GM23338 (cell line): ENCODE results near the gene ZMAT2. TPM values are rescaled to one million over a fixed set of nuclear protein-coding genes. Genes with fewer than 3 reads are reported as not detected.

Source experiments
- ATAC-seq: fragments of 200-7000 bp; cut with Tn5 transposase; 3 replicates; pipeline ENCODE4 v1.9.1; 2020
- DNase-seq: peaks from one replicate; pipeline ENCODE4 v3.0.0-alpha.2; 2015; ENCODE audit warnings: low spot score
- H2AFZ ChIP-seq: fragments of 200-600 bp; sonication (generic); 2 replicates; pipeline ENCODE4 v1.8.0; 2016; ENCODE audit warnings: antibody characterized with exemption, mild to moderate bottlenecking, moderate library complexity
- H3F3A ChIP-seq: fragments of 200-600 bp; sonication (generic); replicated peaks from 2 replicates; pipeline ENCODE4 v1.8.0; 2017; ENCODE audit warnings: antibody characterized with exemption, mixed run types, low read depth
- H3K27ac ChIP-seq: fragments of 200-600 bp; sonication (generic); 2 replicates; pipeline ENCODE4 v1.6.1; 2016; ENCODE audit warnings: low read depth
- H3K27me3 ChIP-seq: fragments of 200-600 bp; sonication (generic); 2 replicates; pipeline ENCODE4 v1.8.0; 2016; ENCODE audit warnings: mild to moderate bottlenecking, mixed run types, moderate library complexity; ENCODE audit not compliant: insufficient read depth
- H3K36me3 ChIP-seq: fragments of 200-600 bp; sonication (generic); 2 replicates; pipeline ENCODE4 v1.8.0; 2016; ENCODE audit warnings: mild to moderate bottlenecking; ENCODE audit not compliant: insufficient read depth
- H3K4me1 ChIP-seq: fragments of 200-600 bp; sonication (generic); 2 replicates; pipeline ENCODE4 v1.8.0; 2016; ENCODE audit warnings: mild to moderate bottlenecking, moderate library complexity; ENCODE audit not compliant: insufficient read depth
- H3K4me2 ChIP-seq: fragments of 200-600 bp; sonication (generic); 2 replicates; pipeline ENCODE4 v1.7.1; 2017; ENCODE audit warnings: mixed run types
- H3K4me3 ChIP-seq: fragments of 200-600 bp; sonication (generic); 2 replicates; pipeline ENCODE4 v1.6.1; 2016; ENCODE audit warnings: mixed run types
- H3K79me2 ChIP-seq: fragments of 200-600 bp; sonication (generic); replicated peaks from 2 replicates; pipeline ENCODE4 v1.8.0; 2017; ENCODE audit warnings: mild to moderate bottlenecking; ENCODE audit not compliant: insufficient read depth
- H3K9me2 ChIP-seq: fragments of 200-600 bp; sonication (generic); 2 replicates; pipeline ENCODE4 v1.8.0; 2017; ENCODE audit not compliant: insufficient read depth
- H4K20me1 ChIP-seq: fragments of 200-600 bp; sonication (generic); replicated peaks from 2 replicates; pipeline ENCODE4 v1.8.0; 2017; ENCODE audit warnings: mild to moderate bottlenecking; ENCODE audit not compliant: insufficient read depth
- H3K27ac Mint-ChIP-seq: 2 replicates; pipeline ENCODE4 v1.8.0; 2020; ENCODE audit warnings: inconsistent platforms, mild to moderate bottlenecking, moderate library complexity, mixed read lengths
- H3K27me3 Mint-ChIP-seq: 3 replicates; pipeline ENCODE4 v1.8.0; 2022; ENCODE audit warnings: low read depth, mild to moderate bottlenecking, moderate library complexity, mixed read lengths, inconsistent platforms; ENCODE audit not compliant: insufficient read depth, poor library complexity
- H3K36me3 Mint-ChIP-seq: 3 replicates; pipeline ENCODE4 v1.8.0; 2021; ENCODE audit warnings: low read depth, mild to moderate bottlenecking, inconsistent platforms, moderate library complexity, mixed read lengths
- H3K4me1 Mint-ChIP-seq: 3 replicates; pipeline ENCODE4 v1.8.0; 2020; ENCODE audit warnings: mild to moderate bottlenecking, inconsistent platforms, mixed read lengths
- H3K4me3 Mint-ChIP-seq: 3 replicates; pipeline ENCODE4 v1.8.0; 2021; ENCODE audit warnings: moderate library complexity, mild to moderate bottlenecking, inconsistent platforms, mixed read lengths
- H3K9me3 Mint-ChIP-seq: 3 replicates; pipeline ENCODE4 v1.8.0; 2020; ENCODE audit warnings: moderate library complexity, mild to moderate bottlenecking, inconsistent platforms, mixed read lengths
- CREB1 ChIP-seq: fragments of 250-450 bp; sonication (Bioruptor Pico); IDR thresholded peaks from 2 replicates; pipeline ENCODE4 v1.5.0; 2020; ENCODE audit warnings: low read depth, mild to moderate bottlenecking, moderate library complexity
- JUNB ChIP-seq: IDR thresholded peaks from one replicate; pipeline ENCODE4 v1.6.1; 2016; ENCODE audit warnings: antibody characterized with exemption; ENCODE audit not compliant: unreplicated experiment
- POLR2AphosphoS5 ChIP-seq: IDR thresholded peaks from 2 replicates; pipeline ENCODE4 v1.6.1; 2016; ENCODE audit warnings: antibody characterized with exemption, low read depth
- STAT1 ChIP-seq: IDR thresholded peaks from one replicate; pipeline ENCODE4 v1.6.1; 2016; ENCODE audit warnings: antibody characterized with exemption; ENCODE audit not compliant: unreplicated experiment
- ZNF331 ChIP-seq: fragments of 250-450 bp; sonication (Bioruptor Pico); IDR thresholded peaks from 2 replicates; pipeline ENCODE4 v1.5.0; 2020; ENCODE audit warnings: low read depth, mild to moderate bottlenecking, moderate library complexity
- polyA plus RNA-seq: library from polyadenylated mRNA; unstranded; fragments of >200 nt; fragmentation: Nextera tagmentation; extraction: Ambion mirVana; gene quantifications from 2 replicates; pipeline ENCODE4 v1.2.1, GENCODE V29; 2016
- total RNA-seq: library from RNA; depleted of rRNA; stranded (reverse); fragments of >200 nt; shearing (Covaris generic); gene quantifications from 2 replicates; pipeline ENCODE4 v1.2.3, GENCODE V29; 2014
- TF ChIP-seq, protein P1 (sequence below): IDR thresholded peaks from one replicate; pipeline ENCODE4 v1.6.1; 2018; ENCODE audit warnings: antibody characterized with exemption; ENCODE audit not compliant: unreplicated experiment
- TF ChIP-seq, protein P2 (sequence below): IDR thresholded peaks from 2 replicates; pipeline ENCODE4 v1.6.1; 2016; ENCODE audit warnings: antibody characterized with exemption
- TF ChIP-seq, protein P3 (sequence below), 2 experiments: fragments of 200-600 bp in 1 of 2; sonication (generic) in 1 of 2; conservative IDR thresholded peaks; 2 replicates each; pipeline versions ENCODE4 v1.5.1 to v1.6.1; 2016 to 2017; ENCODE audit warnings: antibody characterized with exemption in 2 of 2, low read depth in 2 of 2, mild to moderate bottlenecking in 2 of 2, moderate library complexity in 1 of 2

ZMAT2 gene
- total and polyA plus RNA-seq, 2 experiments from 2014 or later = 26.4 to 50.6 TPM

DNA sequence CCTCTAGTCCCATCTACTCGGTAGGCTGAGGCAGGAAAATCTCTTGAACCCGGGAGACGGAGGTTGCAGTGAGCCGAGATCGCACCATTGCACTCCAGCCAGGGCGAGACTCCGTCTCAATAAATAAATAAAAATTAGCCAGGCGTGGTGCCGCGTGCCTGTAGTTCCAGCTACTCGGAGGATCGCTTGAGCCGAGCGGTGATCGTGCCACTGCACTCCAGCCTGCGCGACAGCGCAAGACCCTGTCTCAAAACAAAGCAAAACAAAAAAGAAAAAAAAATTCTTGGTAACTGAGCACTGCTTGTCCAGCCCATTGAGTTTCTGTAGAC, 36.3 kb upstream of the ZMAT2 start:
- H3K4me3 Mint-ChIP-seq = peak overlapping the region; percentile 99
- no peaks in the 10 kb centered on the region for H3K4me1 ChIP-seq
- peaks cover 5% of the 10 kb centered on the region for H3K27me3 Mint-ChIP-seq
- H3K4me3 ChIP-seq = peak overlapping the region; percentile 98
- DNase-seq (no peak), ATAC-seq (peak; percentile 7)
- TF ChIP-seq, protein P1, sequence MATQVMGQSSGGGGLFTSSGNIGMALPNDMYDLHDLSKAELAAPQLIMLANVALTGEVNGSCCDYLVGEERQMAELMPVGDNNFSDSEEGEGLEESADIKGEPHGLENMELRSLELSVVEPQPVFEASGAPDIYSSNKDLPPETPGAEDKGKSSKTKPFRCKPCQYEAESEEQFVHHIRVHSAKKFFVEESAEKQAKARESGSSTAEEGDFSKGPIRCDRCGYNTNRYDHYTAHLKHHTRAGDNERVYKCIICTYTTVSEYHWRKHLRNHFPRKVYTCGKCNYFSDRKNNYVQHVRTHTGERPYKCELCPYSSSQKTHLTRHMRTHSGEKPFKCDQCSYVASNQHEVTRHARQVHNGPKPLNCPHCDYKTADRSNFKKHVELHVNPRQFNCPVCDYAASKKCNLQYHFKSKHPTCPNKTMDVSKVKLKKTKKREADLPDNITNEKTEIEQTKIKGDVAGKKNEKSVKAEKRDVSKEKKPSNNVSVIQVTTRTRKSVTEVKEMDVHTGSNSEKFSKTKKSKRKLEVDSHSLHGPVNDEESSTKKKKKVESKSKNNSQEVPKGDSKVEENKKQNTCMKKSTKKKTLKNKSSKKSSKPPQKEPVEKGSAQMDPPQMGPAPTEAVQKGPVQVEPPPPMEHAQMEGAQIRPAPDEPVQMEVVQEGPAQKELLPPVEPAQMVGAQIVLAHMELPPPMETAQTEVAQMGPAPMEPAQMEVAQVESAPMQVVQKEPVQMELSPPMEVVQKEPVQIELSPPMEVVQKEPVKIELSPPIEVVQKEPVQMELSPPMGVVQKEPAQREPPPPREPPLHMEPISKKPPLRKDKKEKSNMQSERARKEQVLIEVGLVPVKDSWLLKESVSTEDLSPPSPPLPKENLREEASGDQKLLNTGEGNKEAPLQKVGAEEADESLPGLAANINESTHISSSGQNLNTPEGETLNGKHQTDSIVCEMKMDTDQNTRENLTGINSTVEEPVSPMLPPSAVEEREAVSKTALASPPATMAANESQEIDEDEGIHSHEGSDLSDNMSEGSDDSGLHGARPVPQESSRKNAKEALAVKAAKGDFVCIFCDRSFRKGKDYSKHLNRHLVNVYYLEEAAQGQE = no peak
- no peak for TF ChIP-seq ZNF331 (CRISPR knock-in tag)
- TF ChIP-seq, protein P2, sequence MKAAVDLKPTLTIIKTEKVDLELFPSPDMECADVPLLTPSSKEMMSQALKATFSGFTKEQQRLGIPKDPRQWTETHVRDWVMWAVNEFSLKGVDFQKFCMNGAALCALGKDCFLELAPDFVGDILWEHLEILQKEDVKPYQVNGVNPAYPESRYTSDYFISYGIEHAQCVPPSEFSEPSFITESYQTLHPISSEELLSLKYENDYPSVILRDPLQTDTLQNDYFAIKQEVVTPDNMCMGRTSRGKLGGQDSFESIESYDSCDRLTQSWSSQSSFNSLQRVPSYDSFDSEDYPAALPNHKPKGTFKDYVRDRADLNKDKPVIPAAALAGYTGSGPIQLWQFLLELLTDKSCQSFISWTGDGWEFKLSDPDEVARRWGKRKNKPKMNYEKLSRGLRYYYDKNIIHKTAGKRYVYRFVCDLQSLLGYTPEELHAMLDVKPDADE = no peak
- TF ChIP-seq POLR2AphosphoS5 = no peak
- no peak for TF ChIP-seq STAT1
- no peak for TF ChIP-seq JUNB
- H3K27me3 ChIP-seq = no peaks in the 10 kb centered on the region
- H3K9me2 ChIP-seq = no peaks in the 10 kb centered on the region
- H3K79me2 ChIP-seq = peaks cover 25% of the 10 kb centered on the region
- peak overlapping the region; percentile 92; the same call in 1 of the 2 replicates for H3K27ac Mint-ChIP-seq
- H3K4me2 ChIP-seq = peak overlapping the region; percentile 86
- no peaks in the 10 kb centered on the region; the same call in 1 of the 2 replicates for H3F3A ChIP-seq
- no peak overlapping the region for H3K27ac ChIP-seq
- H3K9me3 Mint-ChIP-seq = no peaks in the 10 kb centered on the region; the same call in 2 of the 3 replicates
- peak overlapping the region; percentile 99 for H2AFZ ChIP-seq
- H3K36me3 Mint-ChIP-seq = peaks cover 70% of the 10 kb centered on the region
- peaks cover 22% of the 10 kb centered on the region for H3K36me3 ChIP-seq
- no peaks in the 10 kb centered on the region; the same call in 1 of the 2 replicates for H4K20me1 ChIP-seq
- peaks cover 4% of the 10 kb centered on the region for H3K4me1 Mint-ChIP-seq

DNA sequence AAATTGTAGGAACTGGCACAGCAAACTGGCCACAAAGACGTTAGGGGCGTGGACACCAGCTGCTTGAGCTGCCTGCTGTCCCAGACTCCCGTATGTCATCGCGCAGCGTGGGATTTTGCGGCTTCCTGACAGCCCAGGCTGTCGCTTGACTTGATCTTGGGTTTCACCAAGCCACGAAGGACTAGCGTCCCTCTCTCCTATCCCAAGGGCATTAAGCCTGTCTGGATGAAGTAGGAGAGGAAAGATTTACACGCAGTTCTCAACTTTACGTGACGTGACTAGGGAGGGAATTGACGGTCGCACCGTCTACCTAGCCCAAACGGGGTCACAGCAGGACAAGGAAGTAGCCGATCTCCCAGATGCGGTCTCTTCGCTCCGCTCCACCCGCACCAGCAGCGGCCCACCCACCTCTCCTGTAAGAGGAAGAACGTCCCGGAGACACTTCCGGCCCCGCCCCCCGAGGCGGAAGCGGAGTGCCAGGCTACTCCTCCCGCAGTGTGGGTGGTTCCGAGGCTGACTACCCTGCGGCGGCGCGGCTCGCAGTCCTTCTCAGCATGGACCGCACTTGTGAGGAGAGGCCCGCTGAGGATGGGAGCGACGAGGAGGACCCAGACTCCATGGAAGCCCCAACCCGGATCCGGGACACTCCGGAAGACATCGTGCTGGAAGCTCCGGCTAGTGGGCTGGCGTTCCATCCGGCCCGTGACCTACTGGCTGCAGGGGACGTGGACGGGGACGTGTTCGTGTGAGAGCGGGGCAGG, 35.7 kb upstream of the ZMAT2 start, which contains the start of gene WDR55:
WDR55 (plus strand) TSS at position 546 of the 761 bp plus-strand sequence; CDS start at position 555, 9 bp downstream.
- ATAC-seq (peak; percentile 99), DNase-seq (peak; percentile 97)
- TF ChIP-seq POLR2AphosphoS5 (peak; percentile 84), CREB1 (CRISPR knock-in tag) (peak; percentile 69; the same call in 1 of the 2 replicates)
- TF ChIP-seq, protein P3, sequence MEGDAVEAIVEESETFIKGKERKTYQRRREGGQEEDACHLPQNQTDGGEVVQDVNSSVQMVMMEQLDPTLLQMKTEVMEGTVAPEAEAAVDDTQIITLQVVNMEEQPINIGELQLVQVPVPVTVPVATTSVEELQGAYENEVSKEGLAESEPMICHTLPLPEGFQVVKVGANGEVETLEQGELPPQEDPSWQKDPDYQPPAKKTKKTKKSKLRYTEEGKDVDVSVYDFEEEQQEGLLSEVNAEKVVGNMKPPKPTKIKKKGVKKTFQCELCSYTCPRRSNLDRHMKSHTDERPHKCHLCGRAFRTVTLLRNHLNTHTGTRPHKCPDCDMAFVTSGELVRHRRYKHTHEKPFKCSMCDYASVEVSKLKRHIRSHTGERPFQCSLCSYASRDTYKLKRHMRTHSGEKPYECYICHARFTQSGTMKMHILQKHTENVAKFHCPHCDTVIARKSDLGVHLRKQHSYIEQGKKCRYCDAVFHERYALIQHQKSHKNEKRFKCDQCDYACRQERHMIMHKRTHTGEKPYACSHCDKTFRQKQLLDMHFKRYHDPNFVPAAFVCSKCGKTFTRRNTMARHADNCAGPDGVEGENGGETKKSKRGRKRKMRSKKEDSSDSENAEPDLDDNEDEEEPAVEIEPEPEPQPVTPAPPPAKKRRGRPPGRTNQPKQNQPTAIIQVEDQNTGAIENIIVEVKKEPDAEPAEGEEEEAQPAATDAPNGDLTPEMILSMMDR (conservative IDR thresholded peaks at IDR 0.05; ENCODE audit: low read depth in 2 of 2) = no peak
- TF ChIP-seq, protein P2 = 0 out of 2 replicates have a peak, but pooled peaks have one; percentile 30
- TF ChIP-seq, protein P1 = no peak
- Histone ChIP-seq H4K20me1 (no peaks in the 10 kb centered on the region; the same call in 1 of the 2 replicates), H3F3A (no peaks in the 10 kb centered on the region; the same call in 1 of the 2 replicates), H3K27me3 (no peaks in the 10 kb centered on the region), H3K4me2 (peak within 1 kb of the TSS; percentile 86), H2AFZ (peak within 1 kb of the TSS; percentile 99), H3K27ac (0 out of 2 replicates have a peak within 1 kb of the TSS, but pooled peaks have one; percentile 75), H3K4me3 (peak within 1 kb of the TSS; percentile 98), H3K4me1 (no peaks in the 10 kb centered on the region), H3K79me2 (peaks cover 25% of the 10 kb centered on the region), H3K9me2 (no peaks in the 10 kb centered on the region), H3K36me3 (peaks cover 22% of the 10 kb centered on the region)
- H3K36me3 Mint-ChIP-seq = peaks cover 70% of the 10 kb centered on the region
- H3K27ac Mint-ChIP-seq = peak within 1 kb of the TSS; percentile 96
- H3K27me3 Mint-ChIP-seq = peaks cover 6% of the 10 kb centered on the region
- no peaks in the 10 kb centered on the region; the same call in 2 of the 3 replicates for H3K9me3 Mint-ChIP-seq
- peak within 1 kb of the TSS; percentile 99 for H3K4me3 Mint-ChIP-seq
- peaks cover 4% of the 10 kb centered on the region for H3K4me1 Mint-ChIP-seq
